ENCODE results near the gene ANO6.

Gene ANO6

GRCh38 chr12:45329702-45330101 lies 113.8 kb downstream of the ANO6 start:
- no peak for TF ChIP-seq YY1 (IDR thresholded peaks at IDR 0.05; ENCODE audit: insufficient read depth, insufficient read length)
- TF ChIP-seq ZNF274 (IDR thresholded peaks at IDR 0.05; ENCODE audit: low read depth, low read length) = no peak
- no peak for TF ChIP-seq SUZ12 (IDR thresholded peaks at IDR 0.05; ENCODE audit: extremely low read depth, insufficient read depth, insufficient read length)
- DNase-seq (ENCODE audit: low read depth, low spot score) = no peak
- Histone ChIP-seq H3K9me3 (ENCODE audit: insufficient read depth, low read length) (no peaks in the 10 kb centered on the region; the same call in 1 of the 2 replicates), H3K9ac (ENCODE audit: insufficient read length, low read depth) (no peak overlapping the region), H3K4me3 (ENCODE audit: insufficient read length, low read depth) (no peak overlapping the region), H3K27me3 (ENCODE audit: insufficient read depth, insufficient read length) (no peaks in the 10 kb centered on the region), H3K4me1 (ENCODE audit: insufficient read depth, insufficient read length) (no peaks in the 10 kb centered on the region), H3K36me3 (ENCODE audit: insufficient read depth, insufficient read length, low read length) (peaks cover 20% of the 10 kb centered on the region)

DNA sequence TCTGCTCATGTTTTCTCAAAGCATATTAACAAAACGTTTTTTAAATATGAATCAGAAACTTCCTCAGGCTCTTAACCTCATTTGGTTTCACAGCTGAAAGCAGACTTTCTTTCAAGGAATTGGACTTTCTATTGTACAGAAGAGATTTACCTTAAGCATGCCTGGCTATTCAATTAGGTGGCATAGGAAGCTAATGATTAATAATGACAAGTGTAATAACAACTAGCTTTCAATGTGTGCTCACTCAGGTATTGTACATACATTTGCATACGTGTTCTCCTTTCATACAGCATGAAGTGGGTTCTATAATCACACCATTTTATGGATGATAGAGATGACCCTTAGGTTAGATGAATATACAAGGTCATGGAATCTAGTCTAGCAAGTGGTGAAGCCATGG lies 115.7 kb downstream of the ANO6 start:
- Histone ChIP-seq H3K27me3 (ENCODE audit: insufficient read depth, insufficient read length) (no peaks in the 10 kb centered on the region), H3K4me3 (ENCODE audit: insufficient read length, low read depth) (no peak overlapping the region), H3K4me1 (ENCODE audit: insufficient read depth, insufficient read length) (no peaks in the 10 kb centered on the region), H3K9ac (ENCODE audit: insufficient read length, low read depth) (no peak overlapping the region), H3K9me3 (ENCODE audit: insufficient read depth, low read length) (no peaks in the 10 kb centered on the region; the same call in 1 of the 2 replicates), H3K36me3 (ENCODE audit: insufficient read depth, insufficient read length, low read length) (peaks cover 20% of the 10 kb centered on the region)
- TF ChIP-seq YY1 (IDR thresholded peaks at IDR 0.05; ENCODE audit: insufficient read depth, insufficient read length) = no peak
- TF ChIP-seq ZNF274 (IDR thresholded peaks at IDR 0.05; ENCODE audit: low read depth, low read length) = no peak
- TF ChIP-seq SUZ12 (IDR thresholded peaks at IDR 0.05; ENCODE audit: extremely low read depth, insufficient read depth, insufficient read length) = no peak
- no peak for DNase-seq (ENCODE audit: low read depth, low spot score)

DNA sequence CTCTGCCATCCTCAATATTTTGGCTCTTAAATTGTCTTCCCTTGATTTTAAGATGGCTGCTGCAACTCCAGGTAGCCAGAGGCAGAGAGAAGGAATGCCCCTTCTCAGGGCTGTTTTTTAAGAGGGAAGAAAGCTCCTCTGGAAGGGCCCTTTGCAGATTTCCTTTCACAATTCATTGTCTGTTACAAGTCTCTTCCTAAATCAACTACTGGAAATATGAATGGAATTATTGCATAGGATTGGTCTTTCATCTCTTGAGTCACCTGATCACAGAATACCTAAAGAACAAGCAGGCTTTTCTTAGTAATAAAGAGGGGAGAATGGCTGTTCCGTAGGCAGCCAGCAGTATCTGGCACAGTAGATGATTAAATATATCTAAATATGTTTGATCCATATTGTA lies 118.5 kb downstream of the ANO6 start:
- no peak for DNase-seq (ENCODE audit: low read depth, low spot score)
- TF ChIP-seq YY1 (IDR thresholded peaks at IDR 0.05; ENCODE audit: insufficient read depth, insufficient read length) (no peak), SUZ12 (IDR thresholded peaks at IDR 0.05; ENCODE audit: extremely low read depth, insufficient read depth, insufficient read length) (no peak), ZNF274 (IDR thresholded peaks at IDR 0.05; ENCODE audit: low read depth, low read length) (no peak)

GRCh38 chr12:45336331-45336730 lies 120.4 kb downstream of the ANO6 start:
- no peaks in the 10 kb centered on the region for H3K27me3 ChIP-seq (ENCODE audit: insufficient read depth, insufficient read length)
- TF ChIP-seq SUZ12 (IDR thresholded peaks at IDR 0.05; ENCODE audit: extremely low read depth, insufficient read depth, insufficient read length) = no peak
- TF ChIP-seq YY1 (IDR thresholded peaks at IDR 0.05; ENCODE audit: insufficient read depth, insufficient read length) = no peak
- no peak for TF ChIP-seq ZNF274 (IDR thresholded peaks at IDR 0.05; ENCODE audit: low read depth, low read length)
- no peak overlapping the region for H3K4me3 ChIP-seq (ENCODE audit: insufficient read length, low read depth)
- no peaks in the 10 kb centered on the region for H3K4me1 ChIP-seq (ENCODE audit: insufficient read depth, insufficient read length)
- H3K36me3 ChIP-seq (ENCODE audit: insufficient read depth, insufficient read length, low read length) = peaks cover 17% of the 10 kb centered on the region
- H3K9me3 ChIP-seq (ENCODE audit: insufficient read depth, low read length) = no peaks in the 10 kb centered on the region
- no peak overlapping the region for H3K9ac ChIP-seq (ENCODE audit: insufficient read length, low read depth)
- DNase-seq (ENCODE audit: low read depth, low spot score) = no peak

More for the DNA sequence above, 118.5 kb downstream of the ANO6 start:
- H3K9me3 ChIP-seq (ENCODE audit: insufficient read depth, low read length) = no peaks in the 10 kb centered on the region
- no peak overlapping the region for H3K4me3 ChIP-seq (ENCODE audit: insufficient read length, low read depth)
- no peaks in the 10 kb centered on the region for H3K27me3 ChIP-seq (ENCODE audit: insufficient read depth, insufficient read length)
- peaks cover 20% of the 10 kb centered on the region for H3K36me3 ChIP-seq (ENCODE audit: insufficient read depth, insufficient read length, low read length)
- H3K4me1 ChIP-seq (ENCODE audit: insufficient read depth, insufficient read length) = no peaks in the 10 kb centered on the region
- H3K9ac ChIP-seq (ENCODE audit: insufficient read length, low read depth) = no peak overlapping the region

DNA sequence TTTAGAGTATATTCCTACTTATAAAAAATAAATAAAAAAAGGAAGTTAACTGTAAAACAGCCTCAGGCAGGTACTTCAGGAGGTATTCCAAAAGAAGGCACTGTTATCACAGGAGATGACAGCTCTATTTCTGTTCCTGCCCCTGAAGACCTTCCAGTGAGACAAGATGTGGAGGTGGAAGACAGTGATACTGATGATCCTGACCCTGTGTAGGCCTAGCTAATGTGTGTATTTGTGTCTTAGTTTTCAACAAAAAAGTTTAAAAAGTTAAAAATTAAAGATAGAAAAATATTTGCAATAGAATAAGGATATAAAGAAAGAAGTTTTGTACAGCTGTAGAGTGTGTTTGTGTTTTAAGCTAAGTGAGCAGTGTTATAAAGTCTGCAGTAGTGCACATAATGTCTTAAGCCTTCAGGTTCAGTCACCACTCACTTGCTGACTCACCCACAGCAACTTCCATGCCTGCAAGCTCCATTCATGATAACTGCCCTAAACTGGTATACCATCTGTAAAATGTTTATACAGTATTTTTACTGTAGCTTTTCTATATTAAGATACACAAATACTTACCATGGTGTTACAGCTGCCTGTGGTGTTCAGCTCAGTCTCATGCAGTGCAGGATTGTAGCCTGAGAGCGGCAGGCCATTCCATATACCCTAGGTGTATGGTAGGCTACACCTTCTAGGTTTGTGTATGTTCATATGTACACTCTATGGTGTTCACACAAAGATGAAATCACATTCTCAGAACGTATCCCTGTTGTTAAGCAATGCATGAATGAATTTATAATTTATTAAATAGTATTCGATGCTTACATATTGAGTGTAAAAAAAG lies 121.1 kb downstream of the ANO6 start:
- H3K9ac ChIP-seq (ENCODE audit: insufficient read length, low read depth) = no peak overlapping the region
- DNase-seq (ENCODE audit: low read depth, low spot score) = no peak
- TF ChIP-seq YY1 (IDR thresholded peaks at IDR 0.05; ENCODE audit: insufficient read depth, insufficient read length) (no peak), ZNF274 (IDR thresholded peaks at IDR 0.05; ENCODE audit: low read depth, low read length) (no peak), SUZ12 (IDR thresholded peaks at IDR 0.05; ENCODE audit: extremely low read depth, insufficient read depth, insufficient read length) (no peak)
- H3K4me1 ChIP-seq (ENCODE audit: insufficient read depth, insufficient read length) = no peaks in the 10 kb centered on the region
- no peak overlapping the region for H3K4me3 ChIP-seq (ENCODE audit: insufficient read length, low read depth)
- H3K36me3 ChIP-seq (ENCODE audit: insufficient read depth, insufficient read length, low read length) = peaks cover 11% of the 10 kb centered on the region
- H3K9me3 ChIP-seq (ENCODE audit: insufficient read depth, low read length) = no peaks in the 10 kb centered on the region
- H3K27me3 ChIP-seq (ENCODE audit: insufficient read depth, insufficient read length) = no peaks in the 10 kb centered on the region

DNA sequence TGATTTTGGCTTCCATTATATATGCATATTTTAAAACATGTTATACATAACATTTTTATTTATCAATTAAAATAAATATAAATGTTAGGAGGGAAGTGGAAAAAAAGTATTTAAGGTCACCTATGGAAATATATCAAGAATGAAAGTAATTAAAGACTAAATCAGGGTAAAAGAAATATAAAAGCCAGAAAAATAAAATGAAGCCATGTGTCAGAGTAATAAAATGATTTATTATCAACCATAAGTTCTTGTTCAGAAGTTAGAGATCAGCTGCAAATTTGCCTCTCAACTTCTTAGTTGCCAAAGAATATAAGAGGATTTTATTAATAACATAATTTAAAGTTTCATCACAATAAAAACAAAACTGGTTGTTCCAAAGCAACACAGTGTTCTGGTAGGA lies 121.9 kb downstream of the ANO6 start:
- DNase-seq (ENCODE audit: low read depth, low spot score) = no peak
- Histone ChIP-seq H3K36me3 (ENCODE audit: insufficient read depth, insufficient read length, low read length) (peaks cover 4% of the 10 kb centered on the region), H3K27me3 (ENCODE audit: insufficient read depth, insufficient read length) (no peaks in the 10 kb centered on the region), H3K9ac (ENCODE audit: insufficient read length, low read depth) (no peak overlapping the region), H3K4me1 (ENCODE audit: insufficient read depth, insufficient read length) (no peaks in the 10 kb centered on the region), H3K9me3 (ENCODE audit: insufficient read depth, low read length) (no peaks in the 10 kb centered on the region), H3K4me3 (ENCODE audit: insufficient read length, low read depth) (no peak overlapping the region)
- no peak for TF ChIP-seq YY1 (IDR thresholded peaks at IDR 0.05; ENCODE audit: insufficient read depth, insufficient read length)
- no peak for TF ChIP-seq SUZ12 (IDR thresholded peaks at IDR 0.05; ENCODE audit: extremely low read depth, insufficient read depth, insufficient read length)
- no peak for TF ChIP-seq ZNF274 (IDR thresholded peaks at IDR 0.05; ENCODE audit: low read depth, low read length)

DNA sequence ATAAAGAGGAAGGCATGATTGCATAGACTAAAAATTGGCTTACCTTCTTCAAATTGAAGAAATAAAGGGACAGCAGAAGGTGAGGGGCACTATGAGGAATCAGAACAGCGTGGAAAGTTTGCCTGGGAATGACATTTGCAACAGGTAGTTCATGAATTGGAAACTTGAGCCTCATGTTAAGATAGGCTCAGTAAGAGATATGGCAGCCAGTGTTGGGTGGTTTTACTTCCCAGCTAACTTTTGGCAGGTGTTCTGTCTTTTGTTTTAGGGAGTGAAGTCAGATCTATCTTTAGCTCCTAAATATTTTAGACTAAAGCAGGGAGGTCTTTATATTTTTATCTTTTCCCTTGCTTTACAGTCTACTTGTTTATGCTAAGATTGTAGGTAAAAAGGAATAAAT lies 122.4 kb downstream of the ANO6 start:
- H3K9ac ChIP-seq (ENCODE audit: insufficient read length, low read depth) = no peak overlapping the region
- H3K27me3 ChIP-seq (ENCODE audit: insufficient read depth, insufficient read length) = no peaks in the 10 kb centered on the region
- no peaks in the 10 kb centered on the region for H3K4me1 ChIP-seq (ENCODE audit: insufficient read depth, insufficient read length)
- H3K4me3 ChIP-seq (ENCODE audit: insufficient read length, low read depth) = no peak overlapping the region
- no peak for DNase-seq (ENCODE audit: low read depth, low spot score)
- no peaks in the 10 kb centered on the region for H3K9me3 ChIP-seq (ENCODE audit: insufficient read depth, low read length)
- TF ChIP-seq ZNF274 (IDR thresholded peaks at IDR 0.05; ENCODE audit: low read depth, low read length) = no peak
- TF ChIP-seq YY1 (IDR thresholded peaks at IDR 0.05; ENCODE audit: insufficient read depth, insufficient read length) = no peak
- no peak for TF ChIP-seq SUZ12 (IDR thresholded peaks at IDR 0.05; ENCODE audit: extremely low read depth, insufficient read depth, insufficient read length)
- H3K36me3 ChIP-seq (ENCODE audit: insufficient read depth, insufficient read length, low read length) = peaks cover 1% of the 10 kb centered on the region
